CD4-positive, alpha-beta memory T cell (primary cell): ENCODE data around the gene RALGPS2. TPM values are rescaled to one million over a fixed set of nuclear protein-coding genes. Genes with fewer than 3 reads are reported as not detected.
"Not testable (repeated sequence)": the region's sequence is repeated elsewhere in the genome, so short reads cannot be mapped to it uniquely, and the experiment has no call there.

Experiments
- CTCF ChIA-PET: fragments of 350-600 bp; sonication (Branson Sonifier 250); formaldehyde crosslinking; loops from one replicate; lab custom pipeline; 2021; ENCODE audit warnings: inconsistent platforms; ENCODE audit not compliant: partially characterized antibody; lab: Charles Lee
- POLR2A ChIA-PET: fragments of 350-600 bp; sonication (Branson Sonifier 250); formaldehyde crosslinking; loops from one replicate; lab custom pipeline; 2021; ENCODE audit not compliant: partially characterized antibody; lab: Charles Lee
- DNase-seq, 5 donors: peaks; one replicate each; pipeline versions ENCODE4 v3.0.0 to v3.0.0-alpha.2; 2020 to 2022; ENCODE audit warnings: mixed read lengths in 1 of 5
- H3K27ac ChIP-seq: one replicate; pipeline ENCODE4 v1.7.0; 2013; ENCODE audit warnings: low read depth, low read length
- H3K27me3 ChIP-seq: 2 replicates; pipeline ENCODE4 v1.7.0; 2013; ENCODE audit warnings: mild to moderate bottlenecking, low read length, moderate library complexity; ENCODE audit not compliant: insufficient read depth
- H3K36me3 ChIP-seq: 2 replicates; pipeline ENCODE4 v1.7.0; 2013; ENCODE audit warnings: mild to moderate bottlenecking, low read length, moderate library complexity; ENCODE audit not compliant: insufficient read depth
- H3K4me1 ChIP-seq: 2 replicates; pipeline ENCODE4 v1.7.0; 2013; ENCODE audit warnings: mild to moderate bottlenecking, low read length, moderate library complexity; ENCODE audit not compliant: insufficient read depth
- H3K4me3 ChIP-seq, 2 donors: one replicate each; pipeline ENCODE4 v1.7.0; 2013; ENCODE audit warnings: low read length in 2 of 2, mild to moderate bottlenecking in 1 of 2
- H3K9me3 ChIP-seq, 2 donors: one replicate each; pipeline ENCODE4 v1.7.0; 2013; ENCODE audit warnings: low read length in 2 of 2, control low read depth in 1 of 2; ENCODE audit not compliant: control insufficient read depth in 1 of 2
- H3K27ac Mint-ChIP-seq, 7 donors: one replicate each; pipeline ENCODE4 v1.8.0; 2020 to 2021; ENCODE audit warnings: mixed read lengths in 7 of 7, mild to moderate bottlenecking in 6 of 7, inconsistent platforms in 3 of 7, moderate library complexity in 3 of 7
- H3K27me3 Mint-ChIP-seq, 2 donors: one replicate each; pipeline ENCODE4 v1.8.0; 2020 to 2021; ENCODE audit warnings: mixed read lengths in 2 of 2
- H3K36me3 Mint-ChIP-seq, 2 donors: one replicate each; pipeline ENCODE4 v1.8.0; 2020 to 2021; ENCODE audit warnings: mixed read lengths in 2 of 2, inconsistent platforms in 1 of 2, mild to moderate bottlenecking in 1 of 2
- H3K4me1 Mint-ChIP-seq, 4 donors: one replicate each; pipeline ENCODE4 v1.8.0; 2020 to 2021; ENCODE audit warnings: mixed read lengths in 4 of 4, mild to moderate bottlenecking in 1 of 4
- H3K4me3 Mint-ChIP-seq, 8 donors: one replicate each; pipeline ENCODE4 v1.8.0; 2020 to 2021; ENCODE audit warnings: mixed read lengths in 8 of 8, mild to moderate bottlenecking in 7 of 8, moderate library complexity in 6 of 8, inconsistent platforms in 3 of 8
- H3K9me3 Mint-ChIP-seq, 8 donors: one replicate each; pipeline ENCODE4 v1.8.0; 2020 to 2021; ENCODE audit warnings: mixed read lengths in 8 of 8, mild to moderate bottlenecking in 5 of 8, inconsistent platforms in 3 of 8, moderate library complexity in 1 of 8
- intact Hi-C: fragments of 100-400 bp; cut with micrococcal nuclease; formaldehyde crosslinking; loops from one replicate; pipeline ENCODE4 v1.15.1; 2023
- polyA plus RNA-seq, 2 donors: library from polyadenylated mRNA; unstranded; fragments of 300-500 nt; fragmentation: Illumina TruSeq; gene quantifications; one replicate each; pipeline ENCODE4 v1.2.3, GENCODE V29; 2021
- total RNA-seq, 2 experiments: library from RNA; stranded (reverse); gene quantifications; one replicate each; pipeline ENCODE4 v1.2.3, GENCODE V29; 2021

Gene RALGPS2
- total and polyA plus RNA-seq, 4 experiments from 2014 or later: 1.6 to 15.0 (median 7.8) TPM

GRCh38 chr1:178819123-178819522 is 94.1 kb downstream of the RALGPS2 start:
- no peaks in the 10 kb centered on the region for H3K9me3 ChIP-seq
- H3K4me3 Mint-ChIP-seq: no peak overlapping the region
- no peaks in the 10 kb centered on the region for H3K4me1 Mint-ChIP-seq
- peaks cover 10 to 21% of the 10 kb centered on the region in 2 donors for H3K36me3 Mint-ChIP-seq
- ChIA-PET POLR2A (no interaction called here), CTCF (no interaction called here)
- H3K36me3 ChIP-seq: no peaks in the 10 kb centered on the region
- H3K27ac Mint-ChIP-seq: no peak overlapping the region
- no peak overlapping the region for H3K27ac ChIP-seq
- H3K4me3 ChIP-seq: no peak overlapping the region
- intact Hi-C loops: no loop called here
- H3K4me1 ChIP-seq: no peaks in the 10 kb centered on the region
- H3K9me3 Mint-ChIP-seq: peaks cover 0 to 2% (median 0%) of the 10 kb centered on the region in 8 donors
- H3K27me3 Mint-ChIP-seq: no peaks in the 10 kb centered on the region
- DNase-seq: no peak
- no peaks in the 10 kb centered on the region for H3K27me3 ChIP-seq

GRCh38 chr1:178821134-178821866 is 96.3 kb downstream of the RALGPS2 start:
- intact Hi-C loops: no loop called here
- no peaks in the 10 kb centered on the region for H3K36me3 ChIP-seq
- ChIA-PET POLR2A (no interaction called here), CTCF (no interaction called here)
- no peaks in the 10 kb centered on the region for H3K27me3 Mint-ChIP-seq
- H3K27ac ChIP-seq: no peak overlapping the region
- H3K4me1 ChIP-seq: no peaks in the 10 kb centered on the region
- H3K9me3 Mint-ChIP-seq: peaks cover 0 to 3% (median 0%) of the 10 kb centered on the region in 8 donors
- peaks cover 7 to 22% of the 10 kb centered on the region in 2 donors for H3K36me3 Mint-ChIP-seq
- no peaks in the 10 kb centered on the region for H3K9me3 ChIP-seq
- DNase-seq: no peak
- H3K4me1 Mint-ChIP-seq: no peaks in the 10 kb centered on the region
- no peak overlapping the region for H3K4me3 ChIP-seq
- no peak overlapping the region for H3K4me3 Mint-ChIP-seq
- H3K27ac Mint-ChIP-seq: no peak overlapping the region
- no peaks in the 10 kb centered on the region for H3K27me3 ChIP-seq

DNA sequence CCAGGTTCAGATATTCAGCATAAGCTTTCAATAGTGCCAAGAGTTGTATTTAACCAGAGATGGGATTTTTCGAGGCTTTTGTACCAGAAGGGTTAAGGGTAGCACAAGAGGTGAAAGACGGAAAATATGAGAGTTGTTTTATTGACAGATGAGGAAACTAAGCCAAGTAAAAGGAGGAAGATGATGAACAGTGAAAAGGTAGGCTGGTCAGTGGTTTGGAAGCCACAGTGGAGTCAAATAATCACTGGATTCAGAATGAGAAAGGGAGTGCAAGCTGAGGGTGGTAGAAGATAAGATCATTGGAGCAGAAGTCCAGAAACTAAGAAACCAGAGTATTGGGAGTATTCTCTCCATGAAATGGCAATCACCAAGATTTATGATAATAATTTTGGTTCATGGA is 100.1 kb downstream of the RALGPS2 start:
- POLR2A ChIA-PET: no interaction called here
- Histone ChIP-seq H3K4me3 (no peak overlapping the region), H3K36me3 (no peaks in the 10 kb centered on the region), H3K27me3 (no peaks in the 10 kb centered on the region), H3K4me1 (no peaks in the 10 kb centered on the region), H3K27ac (no peak overlapping the region), H3K9me3 (no peaks in the 10 kb centered on the region)
- Mint-ChIP-seq H3K9me3 (peaks cover 0 to 3% (median 0%) of the 10 kb centered on the region in 8 donors), H3K4me3 (no peak overlapping the region), H3K36me3 (peaks cover 7 to 16% of the 10 kb centered on the region in 2 donors), H3K4me1 (no peaks in the 10 kb centered on the region), H3K27ac (no peak overlapping the region), H3K27me3 (no peaks in the 10 kb centered on the region)
- CTCF ChIA-PET: no interaction called here
- intact Hi-C loops: no loop called here
- DNase-seq: no peak

- ChIA-PET POLR2A (no interaction called here), CTCF (no interaction called here)
- Mint-ChIP-seq H3K4me1 (no peaks in the 10 kb centered on the region), H3K36me3 (no peaks in the 10 kb centered on the region), H3K27ac (no peak overlapping the region), H3K9me3 (peaks cover 0 to 5% (median 3%) of the 10 kb centered on the region in 8 donors), H3K27me3 (no peaks in the 10 kb centered on the region), H3K4me3 (no peak overlapping the region)
- no peaks in the 10 kb centered on the region for H3K36me3 ChIP-seq
- DNase-seq: no peak
- intact Hi-C loops: no loop called here
- no peaks in the 10 kb centered on the region for H3K4me1 ChIP-seq
- H3K27ac ChIP-seq: no peak overlapping the region
- no peaks in the 10 kb centered on the region for H3K9me3 ChIP-seq
- no peaks in the 10 kb centered on the region for H3K27me3 ChIP-seq
- H3K4me3 ChIP-seq: no peak overlapping the region
Observed at GRCh38 chr1:178844436-178844835, 119.4 kb downstream of the RALGPS2 start.

DNA sequence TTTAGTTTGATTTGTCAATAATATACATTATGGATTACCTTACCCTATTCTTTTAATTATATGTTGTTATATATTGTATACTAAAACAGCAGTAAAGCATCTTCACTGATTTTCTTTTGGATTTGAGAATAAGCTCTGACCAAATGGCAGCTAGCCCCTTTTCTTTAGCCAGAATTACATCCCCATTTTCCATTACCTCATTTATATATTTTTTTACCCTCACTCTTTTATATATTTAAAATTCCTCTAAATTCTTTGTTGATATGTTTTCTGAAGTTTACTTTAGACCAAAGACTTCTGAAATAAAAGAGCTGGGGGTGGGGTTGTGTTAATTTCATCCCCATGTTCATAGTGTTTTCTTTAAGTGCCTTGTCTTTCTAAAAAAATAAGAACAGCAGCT is 121.3 kb downstream of the RALGPS2 start:
- no peaks in the 10 kb centered on the region for H3K9me3 ChIP-seq
- H3K27me3 ChIP-seq: no peaks in the 10 kb centered on the region
- H3K36me3 ChIP-seq: no peaks in the 10 kb centered on the region
- Mint-ChIP-seq H3K4me3 (no peak overlapping the region), H3K9me3 (no peaks in the 10 kb centered on the region), H3K27ac (no peak overlapping the region), H3K4me1 (no peaks in the 10 kb centered on the region), H3K36me3 (no peaks in the 10 kb centered on the region), H3K27me3 (no peaks in the 10 kb centered on the region)
- no peak overlapping the region for H3K27ac ChIP-seq
- CTCF ChIA-PET: no interaction called here
- POLR2A ChIA-PET: no interaction called here
- intact Hi-C loops: no loop called here
- no peak for DNase-seq
- no peak overlapping the region for H3K4me3 ChIP-seq
- H3K4me1 ChIP-seq: no peaks in the 10 kb centered on the region

DNA sequence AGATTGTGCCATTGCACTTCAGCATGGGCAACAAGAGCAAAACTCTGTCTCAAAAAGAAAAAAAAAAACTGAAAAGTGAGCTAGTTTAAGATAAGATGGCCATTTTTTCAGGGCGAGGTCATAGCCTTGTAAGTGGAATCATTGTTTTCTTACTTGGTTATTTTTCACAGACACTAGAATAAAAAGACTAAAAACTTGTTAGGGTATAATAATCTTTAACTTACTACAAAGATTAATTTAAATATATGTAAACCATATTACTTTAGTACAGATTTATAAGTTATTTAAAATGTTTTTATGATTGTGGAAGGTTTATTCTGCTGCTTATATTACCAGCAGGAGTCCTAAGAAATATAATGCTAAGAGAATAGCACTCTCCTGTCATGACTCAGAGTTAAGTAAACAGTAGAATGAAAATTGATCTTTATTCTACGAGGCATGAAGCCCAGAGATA is 122.4 kb downstream of the RALGPS2 start:
- Histone ChIP-seq H3K4me1 (no peaks in the 10 kb centered on the region), H3K27ac (no peak overlapping the region), H3K9me3 (no peaks in the 10 kb centered on the region), H3K36me3 (no peaks in the 10 kb centered on the region), H3K27me3 (no peaks in the 10 kb centered on the region), H3K4me3 (no peak overlapping the region)
- DNase-seq: no peak
- Mint-ChIP-seq H3K9me3 (no peaks in the 10 kb centered on the region), H3K27ac (no peak overlapping the region), H3K36me3 (no peaks in the 10 kb centered on the region), H3K4me1 (no peaks in the 10 kb centered on the region), H3K27me3 (no peaks in the 10 kb centered on the region), H3K4me3 (no peak overlapping the region)
- ChIA-PET CTCF (no interaction called here), POLR2A (no interaction called here)
- intact Hi-C loops: no loop called here

GRCh38 chr1:178847919-178848318 is 122.9 kb downstream of the RALGPS2 start:
- H3K9me3 ChIP-seq, H3K9me3 Mint-ChIP-seq, H3K4me3 ChIP-seq, H3K27me3 ChIP-seq, intact Hi-C loops, H3K4me1 ChIP-seq, POLR2A ChIA-PET, CTCF ChIA-PET, H3K27me3 Mint-ChIP-seq, H3K36me3 ChIP-seq, H3K4me1 Mint-ChIP-seq, H3K27ac Mint-ChIP-seq, H3K4me3 Mint-ChIP-seq, H3K27ac ChIP-seq, DNase-seq, H3K36me3 Mint-ChIP-seq: not testable (repeated sequence)
